HepG2 (cell line): Measurements from ENCODE around the gene FAM13B. TPM values are rescaled to one million over a fixed set of nuclear protein-coding genes. Genes with fewer than 3 reads are reported as not detected.

Source experiments
- DMAP1 ChIP-seq: IDR thresholded peaks from 2 replicates; pipeline ENCODE4 v1.6.1; 2016
- E2F5 ChIP-seq: sonication (generic); formaldehyde crosslinking; conservative IDR thresholded peaks from 2 replicates; pipeline ENCODE4 v1.4.0; 2020; ENCODE audit warnings: missing genetic modification reagents
- FLYWCH1 ChIP-seq: sonication (generic); formaldehyde crosslinking; IDR thresholded peaks from 2 replicates; pipeline ENCODE4 v1.8.1; 2023; ENCODE audit warnings: mild to moderate bottlenecking, missing genetic modification reagents
- GLI4 ChIP-seq: sonication (generic); formaldehyde crosslinking; IDR thresholded peaks from 2 replicates; pipeline ENCODE4 v1.5.1; 2020; ENCODE audit warnings: missing genetic modification reagents, mild to moderate bottlenecking, moderate library complexity, borderline replicate concordance
- GTF3A ChIP-seq: sonication (generic); formaldehyde crosslinking; conservative IDR thresholded peaks from 2 replicates; pipeline ENCODE4 v1.4.0; 2020; ENCODE audit warnings: mild to moderate bottlenecking, missing genetic modification reagents
- HIVEP1 ChIP-seq: sonication (generic); formaldehyde crosslinking; IDR thresholded peaks from 2 replicates; pipeline ENCODE4 v1.4.0; 2020; ENCODE audit warnings: mild to moderate bottlenecking, missing genetic modification reagents
- LCORL ChIP-seq, 2 experiments: fragments of 450-650 bp in 1 of 2; sonication (generic) in 1 of 2; formaldehyde crosslinking in 1 of 2; IDR thresholded peaks; 2 replicates each; pipeline versions ENCODE4 v1.5.0 to v1.6.1; 2017 to 2020; ENCODE audit warnings: antibody characterized with exemption in 1 of 2, missing genetic modification reagents in 1 of 2
- MEIS2 ChIP-seq: sonication (generic); formaldehyde crosslinking; IDR thresholded peaks from 2 replicates; pipeline ENCODE4 v1.9.0; 2021; ENCODE audit warnings: mild to moderate bottlenecking, missing genetic modification reagents
- NBN ChIP-seq: fragments of 450-650 bp; conservative IDR thresholded peaks from 2 replicates; pipeline ENCODE4 v1.6.1; 2017
- RORA ChIP-seq: sonication (generic); formaldehyde crosslinking; IDR thresholded peaks from 2 replicates; pipeline ENCODE4 v1.5.0; 2020; ENCODE audit warnings: mild to moderate bottlenecking, missing genetic modification reagents, moderate library complexity
- SNAPC2 ChIP-seq: sonication (generic); formaldehyde crosslinking; IDR thresholded peaks from 2 replicates; pipeline ENCODE4 v1.8.1; 2022; ENCODE audit warnings: mild to moderate bottlenecking, missing genetic modification reagents
- U2AF1 ChIP-seq: fragments of 200-400 bp; formaldehyde crosslinking; optimal IDR thresholded peaks from 2 replicates; pipeline ENCODE3; 2017; ENCODE audit warnings: mild to moderate bottlenecking, low read depth, low read length
- YY1 ChIP-seq: IDR thresholded peaks from 2 replicates; pipeline ENCODE4 v1.6.1; 2011; ENCODE audit warnings: low read length, low read depth, moderate library complexity, mild to moderate bottlenecking; ENCODE audit not compliant: insufficient read depth, insufficient replicate concordance
- ZBTB42 ChIP-seq: sonication (generic); formaldehyde crosslinking; IDR thresholded peaks from 2 replicates; pipeline ENCODE4 v1.5.0; 2020; ENCODE audit warnings: mild to moderate bottlenecking, missing genetic modification reagents
- ZNF12 ChIP-seq: sonication (generic); formaldehyde crosslinking; IDR thresholded peaks from 2 replicates; pipeline ENCODE4 v1.5.0; 2020; ENCODE audit warnings: missing genetic modification reagents
- ZNF317 ChIP-seq: sonication (generic); formaldehyde crosslinking; IDR thresholded peaks from 2 replicates; pipeline ENCODE4 v1.5.0; 2020; ENCODE audit warnings: mild to moderate bottlenecking, missing genetic modification reagents
- ZNF350 ChIP-seq: sonication (generic); formaldehyde crosslinking; IDR thresholded peaks from 2 replicates; pipeline ENCODE4 v1.4.0; 2020; ENCODE audit warnings: mild to moderate bottlenecking, low read depth, missing genetic modification reagents, borderline replicate concordance
- ZNF513 ChIP-seq: sonication (generic); formaldehyde crosslinking; conservative IDR thresholded peaks from 2 replicates; pipeline ENCODE4 v1.5.0; 2020; ENCODE audit warnings: missing genetic modification reagents
- ZNF546 ChIP-seq: sonication (generic); formaldehyde crosslinking; conservative IDR thresholded peaks from 2 replicates; pipeline ENCODE4 v1.8.1; 2023; ENCODE audit warnings: mild to moderate bottlenecking, missing genetic modification reagents
- ZNF563 ChIP-seq: sonication (generic); formaldehyde crosslinking; IDR thresholded peaks from 2 replicates; pipeline ENCODE4 v1.8.0; 2022; ENCODE audit warnings: mild to moderate bottlenecking, moderate library complexity, missing genetic modification reagents
- ZNF589 ChIP-seq: sonication (generic); formaldehyde crosslinking; conservative IDR thresholded peaks from 2 replicates; pipeline ENCODE4 v1.8.0; 2022; ENCODE audit warnings: mild to moderate bottlenecking, moderate library complexity, missing genetic modification reagents
- ZNF678 ChIP-seq: sonication (generic); formaldehyde crosslinking; IDR thresholded peaks from 2 replicates; pipeline ENCODE4 v1.4.0; 2020; ENCODE audit warnings: mild to moderate bottlenecking, missing genetic modification reagents
- ZNF710 ChIP-seq: sonication (generic); formaldehyde crosslinking; IDR thresholded peaks from 2 replicates; pipeline ENCODE4 v1.5.0; 2020; ENCODE audit warnings: mild to moderate bottlenecking, missing genetic modification reagents, borderline replicate concordance
- ZNF772 ChIP-seq: sonication (generic); formaldehyde crosslinking; IDR thresholded peaks from 2 replicates; pipeline ENCODE4 v1.5.0; 2020; ENCODE audit warnings: mild to moderate bottlenecking, missing genetic modification reagents
- ZNF891 ChIP-seq: sonication (generic); formaldehyde crosslinking; IDR thresholded peaks from 2 replicates; pipeline ENCODE4 v1.5.0; 2020; ENCODE audit warnings: mild to moderate bottlenecking, missing genetic modification reagents
- polyA plus RNA-seq, 8 experiments: library from polyadenylated mRNA; depleted of rRNA in 3 of 8; stranded (reverse) in 7 of 8; unstranded in 1 of 8; fragments of >200 nt; fragmentation: Illumina TruSeq in 4 of 8; extraction: Trizol in 4 of 8; gene quantifications; 2 replicates each; pipeline versions ENCODE4 v1.2.1 to v1.2.3, GENCODE V29; 2011 to 2016; ENCODE audit warnings: low read depth in 4 of 8, missing spikeins in 1 of 8, mixed read lengths in 1 of 8; ENCODE audit not compliant: insufficient read depth in 1 of 8
- total RNA-seq, 5 experiments: library from RNA; depleted of rRNA; stranded (reverse); fragments of >200 nt; fragmentation: Illumina TruSeq; extraction: Trizol; gene quantifications; 2 replicates each; pipeline ENCODE4 v1.2.3, GENCODE V29; 2016; ENCODE audit warnings: low read depth in 1 of 5

The FAM13B gene
- total and polyA plus RNA-seq, 2 of the 13 experiments (the other 11 are each of a cell fraction or from before 2014, with no cell fraction given), result 6.9 to 11.5 TPM

- TF ChIP-seq ZNF12 (CRISPR knock-in tag) (no peak), YY1 (peak; percentile 57), ZNF891 (peak; percentile 80; the same call in 1 of the 2 replicates), ZNF678 (CRISPR knock-in tag) (0 out of 2 replicates have a peak, but pooled peaks have one; percentile 69), HIVEP1 (CRISPR knock-in tag) (no peak; the same call in 1 of the 2 replicates), ZNF563 (CRISPR knock-in tag) (peak; percentile 63; the same call in 1 of the 2 replicates), ZNF350 (CRISPR knock-in tag) (peak; percentile 51; the same call in 1 of the 2 replicates), GTF3A (CRISPR knock-in tag) (peak; percentile 68; the same call in 1 of the 2 replicates), ZNF589 (CRISPR knock-in tag) (0 out of 2 replicates have a peak, but pooled peaks have one; percentile 54), U2AF1 (no peak), FLYWCH1 (CRISPR knock-in tag) (0 out of 2 replicates have a peak, but pooled peaks have one; percentile 36), ZNF772 (CRISPR knock-in tag) (peak; percentile 39; the same call in 1 of the 2 replicates), ZNF546 (peak; percentile 87), ZNF317 (CRISPR knock-in tag) (0 out of 2 replicates have a peak, but pooled peaks have one; percentile 22), ZNF513 (CRISPR knock-in tag) (0 out of 2 replicates have a peak, but pooled peaks have one; percentile 14), SNAPC2 (no peak), DMAP1 (CRISPR knock-in tag) (peak; percentile 69; the same call in 1 of the 2 replicates), RORA (CRISPR knock-in tag) (no peak), ZBTB42 (peak; percentile 38; the same call in 1 of the 2 replicates), ZNF710 (peak; percentile 58; the same call in 1 of the 2 replicates), GLI4 (CRISPR knock-in tag) (0 out of 2 replicates have a peak, but pooled peaks have one; percentile 31), LCORL (IDR thresholded peaks at IDR 0.05) (0 out of 2 replicates have a peak, but pooled peaks have one; percentile 33), LCORL (CRISPR knock-in tag; IDR thresholded peaks at IDR 0.05) (peak; percentile 61; the same call in 1 of the 2 replicates), E2F5 (CRISPR knock-in tag) (no peak), NBN (no peak), MEIS2 (0 out of 2 replicates have a peak, but pooled peaks have one; percentile 33)
These were observed at the start of gene FAM13B (continued) for GRCh38 chr5:138032572-138033385.
